Ishikawa (cell line): ENCODE results near the gene CLEC2B.

ENCODE experiments used
- CEBPB ChIP-seq: IDR thresholded peaks from 2 replicates; pipeline ENCODE4 v1.6.1; 2012
- EP300 ChIP-seq: IDR thresholded peaks from 2 replicates; pipeline ENCODE4 v1.6.1; 2012; ENCODE audit warnings: borderline replicate concordance
- YY1 ChIP-seq: IDR thresholded peaks from 2 replicates; pipeline ENCODE4 v1.6.1; 2012; ENCODE audit warnings: low read depth

- TF ChIP-seq EP300: no peak
- TF ChIP-seq YY1: no peak
- no peak for TF ChIP-seq CEBPB
Observed at GRCh38 chr12:9911708-9912107, 42.6 kb upstream of the CLEC2B start.
